ENCODE results near the gene TRIM38. TPM values are rescaled to one million over a fixed set of nuclear protein-coding genes. Genes with fewer than 3 reads are reported as not detected.
A peak's percentile ranks its signal among the peaks of the same experiment; 100 is the strongest.

The TRIM38 gene
- polyA plus RNA-seq, 1 donor from 2014 or later: not detected

DNA sequence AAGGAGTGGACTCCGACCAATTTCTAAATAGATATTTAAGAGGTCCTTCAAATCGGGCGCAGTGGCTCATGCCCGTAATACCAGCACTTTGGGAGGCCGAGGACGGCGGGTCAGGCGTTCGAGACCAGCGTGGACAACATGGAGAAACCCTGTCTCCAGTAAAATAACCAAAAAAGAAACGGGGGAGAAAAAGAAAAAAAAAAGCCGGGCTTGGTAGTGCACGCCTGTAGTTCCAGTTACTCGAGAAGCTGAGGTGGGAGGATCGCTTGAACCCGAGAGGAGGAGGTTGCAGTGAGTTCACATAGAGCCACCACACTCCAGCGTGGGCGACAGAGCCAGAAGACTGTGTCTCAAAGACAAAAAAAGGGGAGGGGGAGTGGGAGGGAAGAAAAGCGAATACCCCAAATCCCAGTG is 71.3 kb downstream of the TRIM38 start:
- H3K79me2 ChIP-seq (replicated peaks; ENCODE audit: insufficient read depth, low read length): no peaks in the 10 kb centered on the region
- peak overlapping the region; percentile 81 for H3K4me3 ChIP-seq (ENCODE audit: low read length)
- peak overlapping the region; percentile 76 for H3K27ac ChIP-seq (ENCODE audit: low read length)
- H3K36me3 ChIP-seq (ENCODE audit: insufficient read depth, low read length): no peaks in the 10 kb centered on the region
- peak overlapping the region; percentile 34 for H3K9ac ChIP-seq (ENCODE audit: low read length)
- no peaks in the 10 kb centered on the region for H4K20me1 ChIP-seq (ENCODE audit: insufficient read depth)
- peaks cover 4% of the 10 kb centered on the region for H3F3A ChIP-seq (ENCODE audit: insufficient read depth, low read length, poor library complexity, severe bottlenecking)
- no peak for TF ChIP-seq SMC3 (conservative IDR thresholded peaks at IDR 0.05; ENCODE audit: poor library complexity)
- TF ChIP-seq REST (IDR thresholded peaks at IDR 0.05; ENCODE audit: borderline replicate concordance): no peak
- TF ChIP-seq TAF1 (IDR thresholded peaks at IDR 0.05; ENCODE audit: low read depth): no peak
- TF ChIP-seq EZH2 (IDR thresholded peaks at IDR 0.05; ENCODE audit: borderline replicate concordance, insufficient read depth, low read length, poor library complexity, severe bottlenecking): no peak
- TF ChIP-seq MXI1 (conservative IDR thresholded peaks at IDR 0.05; ENCODE audit: poor library complexity, severe bottlenecking): no peak
- TF ChIP-seq EP300 (conservative IDR thresholded peaks at IDR 0.05; ENCODE audit: poor library complexity, severe bottlenecking): no peak
- TF ChIP-seq POLR2AphosphoS5 (IDR thresholded peaks at IDR 0.05): no peak
- TF ChIP-seq RAD21 (conservative IDR thresholded peaks at IDR 0.05): no peak
- TF ChIP-seq CTCF (IDR thresholded peaks at IDR 0.05; ENCODE audit: poor library complexity, severe bottlenecking): no peak
- H2AFZ ChIP-seq (ENCODE audit: low read depth, low read length): peak overlapping the region; percentile 24
- H3K27me3 ChIP-seq (ENCODE audit: insufficient read depth, low read depth, low read length): no peaks in the 10 kb centered on the region
- H3K4me2 ChIP-seq (ENCODE audit: low read length): peak overlapping the region; percentile 76
- no peaks in the 10 kb centered on the region for H3K9me3 ChIP-seq (ENCODE audit: low read length)
- no peaks in the 10 kb centered on the region for H3K9me2 ChIP-seq (ENCODE audit: insufficient read depth, low read length)

GRCh38 chr6:26034905-26035304 is 72.3 kb downstream of the TRIM38 start:
- Histone ChIP-seq H3K79me2 (replicated peaks; ENCODE audit: insufficient read depth, low read length) (no peaks in the 10 kb centered on the region), H3K4me3 (ENCODE audit: low read length) (no peak overlapping the region), H2AFZ (ENCODE audit: low read depth, low read length) (no peak overlapping the region), H3K9me2 (ENCODE audit: insufficient read depth, low read length) (no peaks in the 10 kb centered on the region), H3K9ac (ENCODE audit: low read length) (no peak overlapping the region), H3F3A (ENCODE audit: insufficient read depth, low read length, poor library complexity, severe bottlenecking) (peaks cover 4% of the 10 kb centered on the region), H3K36me3 (ENCODE audit: insufficient read depth, low read length) (no peaks in the 10 kb centered on the region), H3K27me3 (ENCODE audit: insufficient read depth, low read depth, low read length) (no peaks in the 10 kb centered on the region), H3K27ac (ENCODE audit: low read length) (no peak overlapping the region), H3K4me2 (ENCODE audit: low read length) (no peak overlapping the region), H3K9me3 (ENCODE audit: low read length) (no peaks in the 10 kb centered on the region), H4K20me1 (ENCODE audit: insufficient read depth) (no peaks in the 10 kb centered on the region)
- no peak for TF ChIP-seq TAF1 (IDR thresholded peaks at IDR 0.05; ENCODE audit: low read depth)
- TF ChIP-seq EZH2 (IDR thresholded peaks at IDR 0.05; ENCODE audit: borderline replicate concordance, insufficient read depth, low read length, poor library complexity, severe bottlenecking): no peak
- no peak for TF ChIP-seq MXI1 (conservative IDR thresholded peaks at IDR 0.05; ENCODE audit: poor library complexity, severe bottlenecking)
- no peak for TF ChIP-seq CTCF (IDR thresholded peaks at IDR 0.05; ENCODE audit: poor library complexity, severe bottlenecking)
- TF ChIP-seq REST (IDR thresholded peaks at IDR 0.05; ENCODE audit: borderline replicate concordance): no peak
- TF ChIP-seq EP300 (conservative IDR thresholded peaks at IDR 0.05; ENCODE audit: poor library complexity, severe bottlenecking): no peak
- no peak for TF ChIP-seq POLR2AphosphoS5 (IDR thresholded peaks at IDR 0.05)
- no peak for TF ChIP-seq RAD21 (conservative IDR thresholded peaks at IDR 0.05)
- TF ChIP-seq SMC3 (conservative IDR thresholded peaks at IDR 0.05; ENCODE audit: poor library complexity): no peak

Measured in neural cell (in vitro differentiated cells).